ENCODE measurements around the gene CNDP2.

CNDP2 gene

GRCh38 chr18:74531043-74531442, 34.9 kb downstream of the CNDP2 start:
- Histone ChIP-seq H3K9me3 (ENCODE audit: insufficient read depth, low read length) (no peaks in the 10 kb centered on the region), H3K79me2 (ENCODE audit: insufficient read depth, low read length) (no peaks in the 10 kb centered on the region), H3K27ac (ENCODE audit: low read depth, low read length) (no peak overlapping the region), H3F3A (ENCODE audit: insufficient read depth) (no peaks in the 10 kb centered on the region), H3K4me2 (ENCODE audit: low read depth, low read length, poor library complexity, severe bottlenecking) (no peak overlapping the region), H3K9me2 (replicated peaks; ENCODE audit: insufficient read depth, low read length) (no peaks in the 10 kb centered on the region), H3K9ac (ENCODE audit: low read length) (no peak overlapping the region), H3K4me3 (ENCODE audit: insufficient read depth, low read length, poor library complexity, severe bottlenecking) (no peak overlapping the region), H2AFZ (ENCODE audit: low read depth, low read length, severe bottlenecking) (no peak overlapping the region), H4K20me1 (ENCODE audit: low read depth, low read length) (no peaks in the 10 kb centered on the region), H3K27me3 (ENCODE audit: low read length) (no peaks in the 10 kb centered on the region), H3K36me3 (ENCODE audit: low read length) (no peaks in the 10 kb centered on the region)
- no peak for TF ChIP-seq CTCF (IDR thresholded peaks at IDR 0.05; ENCODE audit: insufficient read depth, low read length, poor library complexity, severe bottlenecking)

- H3K27me3 ChIP-seq (ENCODE audit: low read length), result no peaks in the 10 kb centered on the region
- H3K79me2 ChIP-seq (ENCODE audit: insufficient read depth, low read length), result no peaks in the 10 kb centered on the region
- H3K9me2 ChIP-seq (replicated peaks; ENCODE audit: insufficient read depth, low read length), result no peaks in the 10 kb centered on the region
- no peak overlapping the region for H3K27ac ChIP-seq (ENCODE audit: low read depth, low read length)
- H4K20me1 ChIP-seq (ENCODE audit: low read depth, low read length), result no peaks in the 10 kb centered on the region
- no peak overlapping the region for H3K9ac ChIP-seq (ENCODE audit: low read length)
- H3K9me3 ChIP-seq (ENCODE audit: insufficient read depth, low read length), result no peaks in the 10 kb centered on the region
- TF ChIP-seq EZH2phosphoT487 (conservative IDR thresholded peaks at IDR 0.05; ENCODE audit: low read length) (no peak), CTCF (IDR thresholded peaks at IDR 0.05; ENCODE audit: insufficient read depth, low read length, poor library complexity, severe bottlenecking) (no peak)
- no peaks in the 10 kb centered on the region for H3F3A ChIP-seq (ENCODE audit: insufficient read depth)
- no peaks in the 10 kb centered on the region for H3K36me3 ChIP-seq (ENCODE audit: low read length)
- H3K4me3 ChIP-seq (ENCODE audit: insufficient read depth, low read length, poor library complexity, severe bottlenecking), result no peak overlapping the region
- no peak overlapping the region for H2AFZ ChIP-seq (ENCODE audit: low read depth, low read length, severe bottlenecking)
- no peak overlapping the region for H3K4me2 ChIP-seq (ENCODE audit: low read depth, low read length, poor library complexity, severe bottlenecking)
These were observed 36.4 kb downstream of the CNDP2 start for GRCh38 chr18:74532511-74533025.

DNA sequence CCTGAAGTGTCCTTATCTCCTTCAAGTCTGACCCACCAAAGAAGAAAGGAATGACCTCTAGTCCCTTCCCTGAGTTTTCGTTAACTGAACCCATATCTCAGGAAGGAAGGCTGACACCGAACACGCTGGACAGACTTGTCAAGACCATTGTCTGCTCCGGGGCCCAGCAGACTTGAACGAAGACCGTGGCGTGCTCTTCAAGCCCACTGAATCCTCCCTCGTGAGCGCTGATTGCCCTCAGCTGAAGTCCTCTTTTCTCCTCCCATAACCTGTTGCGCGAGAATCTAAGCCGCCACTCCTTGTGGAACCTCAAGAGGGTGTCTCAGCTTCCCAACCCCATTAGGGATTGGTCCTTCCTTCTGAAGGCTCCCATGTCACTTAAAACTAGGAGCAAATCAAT, 37.5 kb downstream of the CNDP2 start:
- H3K9me3 ChIP-seq (ENCODE audit: insufficient read depth, low read length), result no peaks in the 10 kb centered on the region
- H3K9ac ChIP-seq (ENCODE audit: low read length), result no peak overlapping the region
- H3K27me3 ChIP-seq (ENCODE audit: low read length), result no peaks in the 10 kb centered on the region
- no peaks in the 10 kb centered on the region for H4K20me1 ChIP-seq (ENCODE audit: low read depth, low read length)
- no peaks in the 10 kb centered on the region for H3F3A ChIP-seq (ENCODE audit: insufficient read depth)
- H3K79me2 ChIP-seq (ENCODE audit: insufficient read depth, low read length), result no peaks in the 10 kb centered on the region
- H2AFZ ChIP-seq (ENCODE audit: low read depth, low read length, severe bottlenecking), result no peak overlapping the region
- H3K4me2 ChIP-seq (ENCODE audit: low read depth, low read length, poor library complexity, severe bottlenecking), result no peak overlapping the region
- no peak overlapping the region for H3K4me3 ChIP-seq (ENCODE audit: insufficient read depth, low read length, poor library complexity, severe bottlenecking)
- TF ChIP-seq CTCF (IDR thresholded peaks at IDR 0.05; ENCODE audit: insufficient read depth, low read length, poor library complexity, severe bottlenecking) (no peak), EZH2phosphoT487 (conservative IDR thresholded peaks at IDR 0.05; ENCODE audit: low read length) (no peak)
- no peaks in the 10 kb centered on the region for H3K36me3 ChIP-seq (ENCODE audit: low read length)
- H3K27ac ChIP-seq (ENCODE audit: low read depth, low read length), result no peak overlapping the region
- H3K9me2 ChIP-seq (replicated peaks; ENCODE audit: insufficient read depth, low read length), result no peaks in the 10 kb centered on the region

Data from SU-DHL-6 (cell line).